HepG2 (cell line): ENCODE results near the gene CLIP2. TPM values are rescaled to one million over a fixed set of nuclear protein-coding genes. Genes with fewer than 3 reads are reported as not detected.
A peak's percentile ranks its signal among the peaks of the same experiment; 100 is the strongest.

Source experiments
- AFF4 ChIP-seq: sonication (generic); formaldehyde crosslinking; IDR thresholded peaks from 2 replicates; pipeline ENCODE4 v1.4.0; 2020; ENCODE audit warnings: missing genetic modification reagents
- CSRNP2 ChIP-seq: sonication (generic); formaldehyde crosslinking; conservative IDR thresholded peaks from 2 replicates; pipeline ENCODE4 v1.8.0; 2022; ENCODE audit warnings: low read depth, missing genetic modification reagents
- KDM1A ChIP-seq: IDR thresholded peaks from 2 replicates; pipeline ENCODE4 v1.6.1; 2016; ENCODE audit warnings: missing compliant biosample characterization
- KLF12 ChIP-seq: sonication (generic); formaldehyde crosslinking; IDR thresholded peaks from 2 replicates; pipeline ENCODE4 v1.4.0; 2020; ENCODE audit warnings: missing genetic modification reagents, borderline replicate concordance
- NCOA1 ChIP-seq: sonication (generic); formaldehyde crosslinking; IDR thresholded peaks from 2 replicates; pipeline ENCODE4 v1.9.0; 2021; ENCODE audit warnings: missing genetic modification reagents
- PATZ1 ChIP-seq: sonication (generic); formaldehyde crosslinking; IDR thresholded peaks from 2 replicates; pipeline ENCODE4 v1.4.0; 2020; ENCODE audit warnings: missing genetic modification reagents
- RORA ChIP-seq: sonication (generic); formaldehyde crosslinking; IDR thresholded peaks from 2 replicates; pipeline ENCODE4 v1.5.0; 2020; ENCODE audit warnings: mild to moderate bottlenecking, missing genetic modification reagents, moderate library complexity
- SP4 ChIP-seq: sonication (generic); formaldehyde crosslinking; IDR thresholded peaks from 2 replicates; pipeline ENCODE4 v1.8.1; 2023; ENCODE audit warnings: mild to moderate bottlenecking, missing genetic modification reagents
- TP53 ChIP-seq: sonication (generic); formaldehyde crosslinking; conservative IDR thresholded peaks from 2 replicates; pipeline ENCODE4 v1.4.0; 2020; ENCODE audit warnings: missing genetic modification reagents
- ZFX ChIP-seq: sonication (generic); formaldehyde crosslinking; IDR thresholded peaks from 2 replicates; pipeline ENCODE4 v1.4.0; 2020; ENCODE audit warnings: mild to moderate bottlenecking, low read depth, missing genetic modification reagents, moderate library complexity
- ZNF280B ChIP-seq: sonication (generic); formaldehyde crosslinking; IDR thresholded peaks from 2 replicates; pipeline ENCODE4 v1.5.0; 2020; ENCODE audit warnings: missing genetic modification reagents, mild to moderate bottlenecking, borderline replicate concordance
- ZNF431 ChIP-seq: sonication (generic); formaldehyde crosslinking; IDR thresholded peaks from 2 replicates; pipeline ENCODE4 v1.9.0; 2022; ENCODE audit warnings: missing genetic modification reagents, low read depth, mild to moderate bottlenecking, borderline replicate concordance
- ZNF501 ChIP-seq: sonication (generic); formaldehyde crosslinking; IDR thresholded peaks from 2 replicates; pipeline ENCODE4 v1.5.1; 2020; ENCODE audit warnings: mild to moderate bottlenecking, moderate library complexity, missing genetic modification reagents
- ZNF770 ChIP-seq: sonication (generic); formaldehyde crosslinking; IDR thresholded peaks from 2 replicates; pipeline ENCODE4 v1.5.0; 2020; ENCODE audit warnings: mild to moderate bottlenecking, missing genetic modification reagents
- ZNF776 ChIP-seq: sonication (generic); formaldehyde crosslinking; IDR thresholded peaks from 2 replicates; pipeline ENCODE4 v1.4.0; 2020; ENCODE audit warnings: mild to moderate bottlenecking, missing genetic modification reagents
- ZSCAN22 ChIP-seq: sonication (generic); formaldehyde crosslinking; IDR thresholded peaks from 2 replicates; pipeline ENCODE4 v1.4.0; 2020; ENCODE audit warnings: mild to moderate bottlenecking, missing genetic modification reagents
- polyA plus RNA-seq, 8 experiments: library from polyadenylated mRNA; depleted of rRNA in 3 of 8; stranded (reverse) in 7 of 8; unstranded in 1 of 8; fragments of >200 nt; fragmentation: Illumina TruSeq in 4 of 8; extraction: Trizol in 4 of 8; gene quantifications; 2 replicates each; pipeline versions ENCODE4 v1.2.1 to v1.2.3, GENCODE V29; 2011 to 2016; ENCODE audit warnings: low read depth in 4 of 8, missing spikeins in 1 of 8, mixed read lengths in 1 of 8; ENCODE audit not compliant: insufficient read depth in 1 of 8
- total RNA-seq, 5 experiments: library from RNA; depleted of rRNA; stranded (reverse); fragments of >200 nt; fragmentation: Illumina TruSeq; extraction: Trizol; gene quantifications; 2 replicates each; pipeline ENCODE4 v1.2.3, GENCODE V29; 2016; ENCODE audit warnings: low read depth in 1 of 5

The CLIP2 gene
- total and polyA plus RNA-seq, 2 of the 13 experiments (the other 11 are each of a cell fraction or from before 2014, with no cell fraction given): 6.5 to 17.4 TPM

- TF ChIP-seq ZNF770 (CRISPR knock-in tag): peak; percentile 49; the same call in 1 of the 2 replicates
- TF ChIP-seq TP53 (CRISPR knock-in tag): no peak
- TF ChIP-seq ZNF501 (CRISPR knock-in tag): 0 out of 2 replicates have a peak, but pooled peaks have one; percentile 32
- TF ChIP-seq ZFX: peak; percentile 59
- TF ChIP-seq PATZ1 (CRISPR knock-in tag): peak; percentile 14; the same call in 1 of the 2 replicates
- TF ChIP-seq KDM1A (CRISPR knock-in tag): peak; percentile 8; the same call in 1 of the 2 replicates
- TF ChIP-seq AFF4: no peak
- TF ChIP-seq ZNF776 (CRISPR knock-in tag): no peak
- no peak for TF ChIP-seq NCOA1 (CRISPR knock-in tag)
- TF ChIP-seq ZSCAN22 (CRISPR knock-in tag): no peak
- peak; percentile 35; the same call in 1 of the 2 replicates for TF ChIP-seq SP4 (CRISPR knock-in tag)
- no peak for TF ChIP-seq CSRNP2
- TF ChIP-seq RORA (CRISPR knock-in tag): no peak
- TF ChIP-seq ZNF280B (CRISPR knock-in tag): 0 out of 2 replicates have a peak, but pooled peaks have one; percentile 29
- 0 out of 2 replicates have a peak, but pooled peaks have one; percentile 29 for TF ChIP-seq KLF12 (CRISPR knock-in tag)
- TF ChIP-seq ZNF431: 0 out of 2 replicates have a peak, but pooled peaks have one; percentile 36
These were observed at the start of gene CLIP2 (continued) for GRCh38 chr7:74289018-74289658.
